Measurements from ENCODE around the gene TMSB15A.

GRCh38 chrX:102558607-102559006 lies 42.1 kb upstream of the TMSB15A start:
- TF ChIP-seq GATA3 (IDR thresholded peaks at IDR 0.05; ENCODE audit: low read depth, low read length) (no peak), GATA2 (IDR thresholded peaks at IDR 0.05; ENCODE audit: low read depth, low read length) (no peak)

All from SH-SY5Y (cell line).